Panc1 (cell line): ENCODE data around the gene DYNLT1. TPM values are rescaled to one million over a fixed set of nuclear protein-coding genes. Genes with fewer than 3 reads are reported as not detected.

Source experiments
- ATAC-seq: fragments of 200-7000 bp; cut with Tn5 transposase; 2 replicates; pipeline ENCODE4 v1.9.1; 2020; ENCODE audit warnings: mild to moderate bottlenecking, moderate library complexity
- BruUV-seq: library from RNA; stranded (reverse); fragments of 400-500 nt; replicated peaks from 2 replicates; lab custom pipeline; 2021; lab: Mats Ljungman, UMichigan
- CTCF ChIA-PET: fragments of 300-600 bp; sonication (Branson Sonifier 250); formaldehyde crosslinking; loops from one replicate; lab custom pipeline; 2022; ENCODE audit warnings: antibody characterized with exemption; lab: Charles Lee
- POLR2A ChIA-PET: fragments of 300-600 bp; sonication (Branson Sonifier 250); formaldehyde crosslinking; loops from one replicate; lab custom pipeline; 2022; ENCODE audit warnings: antibody characterized with exemption; lab: Charles Lee
- DNase-seq: peaks from one replicate; pipeline ENCODE4 v3.0.0-alpha.2; 2010; ENCODE audit warnings: low read depth, low spot score
- H3K27ac ChIP-seq: 2 replicates; pipeline ENCODE4 v1.5.1; 2011; ENCODE audit warnings: mild to moderate bottlenecking, low read length, inconsistent platforms
- H3K27me3 ChIP-seq: fragments of 200-500 bp; sonication (Bioruptor generic); 2 replicates; pipeline ENCODE4 v1.6.0; 2014; ENCODE audit warnings: low read length, inconsistent platforms; ENCODE audit not compliant: control insufficient read depth, insufficient read depth
- H3K36me3 ChIP-seq: fragments of 200-500 bp; sonication (Bioruptor generic); 2 replicates; pipeline ENCODE4 v1.5.1; 2014; ENCODE audit warnings: inconsistent platforms, mild to moderate bottlenecking, low read length, moderate library complexity; ENCODE audit not compliant: control insufficient read depth, insufficient read depth
- H3K4me1 ChIP-seq: 2 replicates; pipeline ENCODE4 v1.5.1; 2011; ENCODE audit warnings: inconsistent platforms, mild to moderate bottlenecking, low read length, moderate library complexity; ENCODE audit not compliant: control insufficient read depth, insufficient read depth
- H3K4me3 ChIP-seq, 2 experiments: 2 replicates each; pipeline ENCODE4 v1.5.1; 2011 to 2012; ENCODE audit warnings: low read depth in 2 of 2, low read length in 2 of 2, mild to moderate bottlenecking in 2 of 2, inconsistent platforms in 1 of 2, moderate library complexity in 1 of 2
- H3K9me3 ChIP-seq: fragments of 200-500 bp; sonication (Bioruptor generic); 2 replicates; pipeline ENCODE4 v1.5.1; 2014; ENCODE audit warnings: low read depth, mild to moderate bottlenecking, inconsistent platforms, low read length, moderate library complexity; ENCODE audit not compliant: control insufficient read depth, insufficient read depth
- REST ChIP-seq, 2 experiments: IDR thresholded peaks; 2 replicates each; pipeline ENCODE4 v1.6.1; 2011 to 2012; ENCODE audit warnings: low read depth in 2 of 2, control low read depth in 1 of 2, low read length in 1 of 2, mild to moderate bottlenecking in 1 of 2, moderate library complexity in 1 of 2; ENCODE audit not compliant: insufficient read depth in 1 of 2
- SIN3A ChIP-seq: IDR thresholded peaks from 2 replicates; pipeline ENCODE4 v1.6.1; 2012; ENCODE audit warnings: low read depth, mild to moderate bottlenecking, low read length, moderate library complexity, borderline replicate concordance; ENCODE audit not compliant: insufficient read depth
- TCF7L2 ChIP-seq: IDR thresholded peaks from 2 replicates; pipeline ENCODE4 v1.6.1; 2011; ENCODE audit warnings: mild to moderate bottlenecking, low read depth, low read length, inconsistent platforms
- in situ Hi-C: cut with HindIII; loops from 2 replicates; pipeline ENCODE4 v1.10.0; 2016; ENCODE audit warnings: low sequenced_read_pairs, low pct_unique_long_range_greater_than_20kb
- intact Hi-C: fragments of 100-400 bp; cut with micrococcal nuclease; formaldehyde crosslinking; loops from one replicate; pipeline ENCODE4 v1.10.0; 2022; ENCODE audit not compliant: unreplicated experiment
- total RNA-seq: library from RNA; stranded (reverse); gene quantifications from one replicate; pipeline ENCODE4 v1.2.1, GENCODE V29; 2021; ENCODE audit not compliant: unreplicated experiment

Gene DYNLT1
- total RNA-seq, 1 experiment from 2014 or later = 137 TPM

GRCh38 chr6:158622545-158623190, 21.9 kb downstream of the DYNLT1 start:
- ATAC-seq = no peak
- no peak for DNase-seq
- Histone ChIP-seq H3K27ac (no peak overlapping the region), H3K27me3 (no peaks in the 10 kb centered on the region), H3K4me3 (no peak overlapping the region), H3K4me1 (no peaks in the 10 kb centered on the region), H3K36me3 (peaks cover 5% of the 10 kb centered on the region; the same call in 1 of the 2 replicates), H3K9me3 (no peaks in the 10 kb centered on the region)
- no peak for TF ChIP-seq SIN3A
- no peak for TF ChIP-seq REST (IDR thresholded peaks at IDR 0.05; ENCODE audit: insufficient read depth in 1 of 2, low read depth in 2 of 2, low read length in 1 of 2)
- no peak for TF ChIP-seq TCF7L2
- in situ Hi-C loops = no loop called here
- BruUV-seq = no TSS peak
- intact Hi-C loops = no loop called here
- CTCF ChIA-PET = no interaction called here
- POLR2A ChIA-PET = no interaction called here

GRCh38 chr6:158621694-158622544, 22.6 kb downstream of the DYNLT1 start:
- H3K27me3 ChIP-seq = no peaks in the 10 kb centered on the region
- no peaks in the 10 kb centered on the region for H3K4me1 ChIP-seq
- TF ChIP-seq TCF7L2 (no peak), SIN3A (no peak), REST (IDR thresholded peaks at IDR 0.05; ENCODE audit: insufficient read depth in 1 of 2, low read depth in 2 of 2, low read length in 1 of 2) (no peak)
- intact Hi-C loops = no loop called here
- POLR2A ChIA-PET = no interaction called here
- no peak overlapping the region for H3K4me3 ChIP-seq
- H3K9me3 ChIP-seq = no peaks in the 10 kb centered on the region
- no TSS peak for BruUV-seq
- CTCF ChIA-PET = no interaction called here
- no peak for ATAC-seq
- H3K36me3 ChIP-seq = peaks cover 5% of the 10 kb centered on the region; the same call in 1 of the 2 replicates
- in situ Hi-C loops = no loop called here
- DNase-seq = no peak
- no peak overlapping the region for H3K27ac ChIP-seq
